ENCODE results near the gene RAPGEF4.

RAPGEF4 gene

DNA sequence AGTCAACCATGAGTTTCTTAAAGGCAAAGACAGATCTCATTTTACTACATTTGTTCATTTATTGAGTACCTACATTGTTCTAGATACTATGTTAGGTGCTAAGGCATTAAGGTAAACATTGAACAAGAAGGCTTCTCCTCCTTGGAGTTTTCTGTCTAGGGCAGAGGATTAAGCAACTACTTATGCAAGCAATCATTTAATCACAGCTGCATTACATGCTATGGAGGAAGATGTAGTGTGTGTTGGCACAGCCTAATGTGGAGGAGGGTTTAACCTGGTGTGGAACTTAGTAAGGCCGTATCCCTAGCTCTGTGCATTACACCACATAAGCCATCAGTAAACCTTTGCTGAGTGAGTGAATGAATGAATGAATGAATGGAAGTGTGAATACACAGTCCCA is 233.5 kb downstream of the RAPGEF4 start:
- no peaks in the 10 kb centered on the region for H3K36me3 ChIP-seq (ENCODE audit: insufficient read depth, low read length)
- H3K4me3 ChIP-seq: no peak overlapping the region
- DNase-seq (ENCODE audit: low read depth, low spot score): no peak
- no peak overlapping the region for H3K9ac ChIP-seq (ENCODE audit: insufficient read length)
- TF ChIP-seq EZH2 (IDR thresholded peaks at IDR 0.05) (no peak), POLR2AphosphoS5 (IDR thresholded peaks at IDR 0.05; ENCODE audit: borderline replicate concordance, low read depth, low read length) (no peak), FOXP2 (optimal IDR thresholded peaks at IDR 0.05; ENCODE audit: control extremely low read depth, extremely low read length, insufficient read depth) (no peak)
- no peaks in the 10 kb centered on the region for H3K9me3 ChIP-seq (ENCODE audit: low read depth, low read length)
- no peak overlapping the region for H3K27ac ChIP-seq

DNA sequence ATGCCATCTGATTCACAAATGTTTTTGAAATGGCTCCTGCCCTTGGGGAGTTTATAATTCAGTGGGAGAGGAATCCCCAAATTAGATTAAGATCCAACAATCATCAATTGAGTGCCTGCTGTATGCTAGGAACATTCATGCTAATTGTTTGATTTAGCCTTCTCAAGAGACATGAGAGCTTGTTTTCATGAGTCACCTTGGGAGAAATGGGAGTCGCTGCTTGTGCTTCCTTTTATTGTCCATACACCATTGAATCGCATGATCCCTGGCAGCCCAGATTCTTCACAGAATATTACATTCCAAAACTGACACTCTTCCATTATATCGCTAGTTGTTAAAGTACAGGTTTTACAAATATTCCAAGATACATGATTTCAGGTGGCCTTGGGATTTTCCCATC is 234.0 kb downstream of the RAPGEF4 start:
- TF ChIP-seq FOXP2 (optimal IDR thresholded peaks at IDR 0.05; ENCODE audit: control extremely low read depth, extremely low read length, insufficient read depth): no peak
- TF ChIP-seq POLR2AphosphoS5 (IDR thresholded peaks at IDR 0.05; ENCODE audit: borderline replicate concordance, low read depth, low read length): no peak
- no peak for TF ChIP-seq EZH2 (IDR thresholded peaks at IDR 0.05)
- no peak overlapping the region for H3K27ac ChIP-seq
- H3K36me3 ChIP-seq (ENCODE audit: insufficient read depth, low read length): no peaks in the 10 kb centered on the region
- H3K9me3 ChIP-seq (ENCODE audit: low read depth, low read length): no peaks in the 10 kb centered on the region
- no peak overlapping the region for H3K4me3 ChIP-seq
- no peak for DNase-seq (ENCODE audit: low read depth, low spot score)
- no peak overlapping the region for H3K9ac ChIP-seq (ENCODE audit: insufficient read length)

DNA sequence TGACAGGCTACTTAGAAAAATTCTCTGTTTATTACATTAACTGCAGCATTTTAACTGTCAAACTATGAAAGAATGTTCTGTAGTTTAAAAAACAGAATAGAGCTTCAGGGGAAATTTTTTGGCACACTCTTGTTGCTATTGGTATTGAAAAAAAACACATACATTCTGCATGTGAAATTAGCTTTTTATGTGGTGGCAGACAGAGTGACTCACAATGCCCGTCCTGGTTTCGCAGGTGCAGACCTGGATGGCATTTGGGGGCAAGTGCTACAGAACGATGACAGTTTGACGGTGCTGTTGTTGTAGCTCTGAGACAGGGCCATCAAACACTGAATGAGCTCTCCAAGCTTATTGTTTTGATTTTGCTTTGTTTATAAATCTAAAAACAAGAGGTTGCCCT is 235.0 kb downstream of the RAPGEF4 start:
- H3K27ac ChIP-seq: no peak overlapping the region
- no peaks in the 10 kb centered on the region for H3K9me3 ChIP-seq (ENCODE audit: low read depth, low read length)
- H3K9ac ChIP-seq (ENCODE audit: insufficient read length): no peak overlapping the region
- TF ChIP-seq FOXP2 (optimal IDR thresholded peaks at IDR 0.05; ENCODE audit: control extremely low read depth, extremely low read length, insufficient read depth) (no peak), POLR2AphosphoS5 (IDR thresholded peaks at IDR 0.05; ENCODE audit: borderline replicate concordance, low read depth, low read length) (no peak), EZH2 (IDR thresholded peaks at IDR 0.05) (no peak)
- no peak for DNase-seq (ENCODE audit: low read depth, low spot score)
- no peak overlapping the region for H3K4me3 ChIP-seq
- no peaks in the 10 kb centered on the region for H3K36me3 ChIP-seq (ENCODE audit: insufficient read depth, low read length)

DNA sequence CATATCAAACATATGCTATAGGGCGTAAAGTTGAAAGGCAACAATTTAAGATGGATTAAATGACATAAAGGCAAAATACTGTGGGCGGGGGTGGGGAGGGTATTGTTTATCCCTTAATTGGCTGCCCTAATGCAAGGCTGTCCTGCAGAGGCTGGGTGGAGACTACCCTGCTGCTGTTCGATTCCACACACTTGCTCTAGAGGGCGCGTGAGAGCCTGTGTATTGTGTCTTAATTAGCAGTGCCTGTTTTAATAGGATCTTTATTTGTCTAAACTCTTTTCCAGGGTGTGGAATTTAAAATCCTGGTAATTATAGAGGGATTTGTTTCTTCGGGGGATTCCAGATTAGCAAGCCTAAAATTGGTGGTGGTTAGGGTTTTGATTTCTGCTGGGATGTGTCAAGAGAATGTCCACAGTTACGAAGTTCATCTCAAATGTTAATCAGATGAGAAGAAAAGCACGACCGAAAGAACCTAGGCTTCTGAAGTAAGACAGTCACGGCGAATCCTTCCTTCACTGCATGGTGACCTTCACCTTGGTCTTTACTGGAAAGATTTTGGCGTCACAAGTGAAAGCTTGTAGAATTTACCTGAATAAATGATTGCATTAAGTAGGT is 236.5 kb downstream of the RAPGEF4 start:
- no peaks in the 10 kb centered on the region for H3K36me3 ChIP-seq (ENCODE audit: insufficient read depth, low read length)
- no peak overlapping the region for H3K4me3 ChIP-seq
- H3K9ac ChIP-seq (ENCODE audit: insufficient read length): no peak overlapping the region
- no peaks in the 10 kb centered on the region for H3K9me3 ChIP-seq (ENCODE audit: low read depth, low read length)
- H3K27ac ChIP-seq: no peak overlapping the region
- no peak for TF ChIP-seq FOXP2 (optimal IDR thresholded peaks at IDR 0.05; ENCODE audit: control extremely low read depth, extremely low read length, insufficient read depth)
- TF ChIP-seq EZH2 (IDR thresholded peaks at IDR 0.05): no peak
- TF ChIP-seq POLR2AphosphoS5 (IDR thresholded peaks at IDR 0.05; ENCODE audit: borderline replicate concordance, low read depth, low read length): no peak
- no peak for DNase-seq (ENCODE audit: low read depth, low spot score)

DNA sequence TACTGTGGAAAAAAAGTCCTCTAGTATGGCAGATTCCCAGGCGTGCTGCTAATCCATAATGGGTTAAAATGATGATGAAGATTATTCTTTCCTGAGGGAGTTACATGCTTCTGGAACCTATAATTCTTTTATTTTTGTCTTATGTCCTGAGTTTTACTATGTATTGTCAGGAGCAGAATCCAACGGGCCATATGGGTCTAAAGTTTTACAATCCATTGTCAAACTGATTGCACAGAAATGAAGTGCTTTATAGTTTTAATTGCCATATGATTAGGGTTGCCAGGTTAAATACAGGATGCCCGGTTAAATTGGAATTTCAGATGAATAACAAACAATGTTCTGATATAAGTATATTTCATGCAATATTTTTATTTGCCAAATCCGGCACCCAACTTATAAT is 239.1 kb downstream of the RAPGEF4 start:
- TF ChIP-seq FOXP2 (optimal IDR thresholded peaks at IDR 0.05; ENCODE audit: control extremely low read depth, extremely low read length, insufficient read depth) (no peak), POLR2AphosphoS5 (IDR thresholded peaks at IDR 0.05; ENCODE audit: borderline replicate concordance, low read depth, low read length) (no peak), EZH2 (IDR thresholded peaks at IDR 0.05) (no peak)
- Histone ChIP-seq H3K36me3 (ENCODE audit: insufficient read depth, low read length) (no peaks in the 10 kb centered on the region), H3K9me3 (ENCODE audit: low read depth, low read length) (no peaks in the 10 kb centered on the region), H3K9ac (ENCODE audit: insufficient read length) (no peak overlapping the region), H3K4me3 (no peak overlapping the region), H3K27ac (no peak overlapping the region)
- no peak for DNase-seq (ENCODE audit: low read depth, low spot score)

DNA sequence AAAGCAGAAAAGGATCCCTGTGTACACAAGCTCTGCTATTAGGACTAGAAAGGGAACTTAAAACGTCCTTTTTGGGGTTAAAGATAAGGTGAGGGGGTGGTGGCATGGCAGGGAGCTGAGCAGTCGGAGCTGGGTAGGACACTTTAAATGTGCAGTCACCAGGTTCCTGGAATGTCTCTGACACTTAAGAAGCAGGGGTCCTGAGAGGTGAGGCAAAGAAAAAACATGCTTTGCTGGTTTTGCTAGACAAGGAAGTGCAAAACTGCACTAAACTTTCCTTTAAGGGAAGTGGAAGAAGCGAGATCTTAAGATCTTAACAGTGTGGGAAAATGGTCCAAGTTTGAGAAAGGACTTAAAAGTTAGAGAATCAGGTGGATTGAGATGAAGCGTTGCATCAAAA is 240.5 kb downstream of the RAPGEF4 start:
- H3K9me3 ChIP-seq (ENCODE audit: low read depth, low read length): no peaks in the 10 kb centered on the region
- no peak overlapping the region for H3K9ac ChIP-seq (ENCODE audit: insufficient read length)
- no peaks in the 10 kb centered on the region for H3K36me3 ChIP-seq (ENCODE audit: insufficient read depth, low read length)
- no peak overlapping the region for H3K27ac ChIP-seq
- TF ChIP-seq POLR2AphosphoS5 (IDR thresholded peaks at IDR 0.05; ENCODE audit: borderline replicate concordance, low read depth, low read length) (no peak), EZH2 (IDR thresholded peaks at IDR 0.05) (no peak), FOXP2 (optimal IDR thresholded peaks at IDR 0.05; ENCODE audit: control extremely low read depth, extremely low read length, insufficient read depth) (no peak)
- DNase-seq (ENCODE audit: low read depth, low spot score): no peak
- H3K4me3 ChIP-seq: no peak overlapping the region

DNA sequence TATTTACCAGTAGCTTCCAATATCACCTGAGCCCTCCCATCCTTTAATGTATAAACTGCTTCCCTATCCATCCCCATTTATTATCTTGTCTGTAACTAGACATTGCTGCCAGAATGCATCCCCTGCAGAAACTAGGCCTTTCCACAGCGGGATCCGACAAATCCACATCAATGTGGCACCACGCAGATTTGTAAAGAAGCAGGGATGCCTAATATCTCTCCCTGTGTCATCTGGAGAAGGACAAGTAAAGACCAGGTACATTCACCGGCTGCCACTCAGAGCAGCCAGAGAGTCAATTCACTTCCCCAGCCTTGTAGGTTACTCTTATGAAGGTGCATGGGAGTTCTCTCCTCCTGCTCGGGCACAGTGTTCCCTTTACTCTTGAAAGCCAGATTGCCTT is 241.2 kb downstream of the RAPGEF4 start:
- H3K27ac ChIP-seq: no peak overlapping the region
- TF ChIP-seq FOXP2 (optimal IDR thresholded peaks at IDR 0.05; ENCODE audit: control extremely low read depth, extremely low read length, insufficient read depth) (no peak), POLR2AphosphoS5 (IDR thresholded peaks at IDR 0.05; ENCODE audit: borderline replicate concordance, low read depth, low read length) (no peak), EZH2 (IDR thresholded peaks at IDR 0.05) (no peak)
- no peak for DNase-seq (ENCODE audit: low read depth, low spot score)
- H3K9ac ChIP-seq (ENCODE audit: insufficient read length): no peak overlapping the region
- no peaks in the 10 kb centered on the region for H3K36me3 ChIP-seq (ENCODE audit: insufficient read depth, low read length)
- H3K9me3 ChIP-seq (ENCODE audit: low read depth, low read length): no peaks in the 10 kb centered on the region
- H3K4me3 ChIP-seq: no peak overlapping the region

DNA sequence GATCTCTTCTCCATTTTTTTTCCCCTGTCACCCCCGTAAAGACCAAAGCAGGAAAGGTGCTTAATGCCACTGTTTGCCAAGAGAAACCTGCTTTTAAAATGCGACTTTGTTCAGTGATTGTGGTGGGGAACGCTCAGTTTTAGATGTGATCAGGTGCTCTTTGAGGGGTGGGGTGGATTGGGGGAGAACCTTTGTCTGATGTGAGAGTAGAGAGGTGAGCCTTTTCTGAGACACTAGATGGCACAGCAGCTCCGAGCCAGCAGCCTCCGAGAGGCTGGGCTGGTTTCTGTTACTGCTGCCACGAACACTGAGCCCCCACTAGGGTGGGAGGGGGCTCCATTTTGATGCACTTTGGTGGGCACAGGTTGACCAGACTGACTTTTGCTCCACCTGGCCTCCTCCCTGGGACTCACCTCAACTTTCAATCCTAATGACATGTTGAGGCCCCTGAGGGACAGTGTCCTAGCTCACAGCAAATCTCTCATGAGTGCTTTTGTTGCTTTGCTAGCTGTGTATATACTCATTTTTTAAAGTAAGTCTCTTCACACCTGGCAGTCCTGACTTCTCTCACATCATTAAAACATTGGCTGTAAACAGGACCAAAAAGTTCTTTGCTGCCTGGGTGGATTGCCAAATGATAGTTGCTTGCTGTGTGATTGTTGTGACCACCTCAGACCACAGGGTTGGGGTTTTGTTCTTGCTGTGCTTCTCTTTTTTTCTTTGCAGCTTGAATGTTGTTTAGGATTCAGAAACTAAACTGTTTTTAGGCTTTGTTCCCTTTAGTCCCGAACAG is 241.8 kb downstream of the RAPGEF4 start:
- DNase-seq (ENCODE audit: low read depth, low spot score): no peak
- Histone ChIP-seq H3K9me3 (ENCODE audit: low read depth, low read length) (no peaks in the 10 kb centered on the region), H3K4me3 (no peak overlapping the region), H3K27ac (no peak overlapping the region), H3K36me3 (ENCODE audit: insufficient read depth, low read length) (no peaks in the 10 kb centered on the region), H3K9ac (ENCODE audit: insufficient read length) (no peak overlapping the region)
- no peak for TF ChIP-seq EZH2 (IDR thresholded peaks at IDR 0.05)

DNA sequence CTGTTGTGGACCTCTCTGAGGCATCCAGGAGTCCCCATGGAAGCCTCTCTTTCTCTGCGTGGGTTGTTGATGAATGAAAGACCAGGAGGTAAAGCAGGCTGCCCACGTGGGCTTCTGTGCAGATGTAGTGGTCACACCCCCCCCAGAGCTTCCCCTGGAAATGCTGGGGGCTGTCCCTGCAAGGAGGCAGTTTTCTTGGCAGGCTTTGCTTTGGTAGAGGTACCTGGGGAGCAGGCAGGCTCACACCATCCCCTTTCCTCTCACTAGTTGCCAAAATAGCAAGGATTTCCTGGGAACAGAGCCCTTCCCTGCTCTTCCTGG is 242.4 kb downstream of the RAPGEF4 start:
- Histone ChIP-seq H3K4me3 (no peak overlapping the region), H3K9me3 (ENCODE audit: low read depth, low read length) (no peaks in the 10 kb centered on the region), H3K27ac (no peak overlapping the region), H3K36me3 (ENCODE audit: insufficient read depth, low read length) (no peaks in the 10 kb centered on the region), H3K9ac (ENCODE audit: insufficient read length) (no peak overlapping the region)
- TF ChIP-seq EZH2 (IDR thresholded peaks at IDR 0.05) (no peak), FOXP2 (optimal IDR thresholded peaks at IDR 0.05; ENCODE audit: control extremely low read depth, extremely low read length, insufficient read depth) (no peak), POLR2AphosphoS5 (IDR thresholded peaks at IDR 0.05; ENCODE audit: borderline replicate concordance, low read depth, low read length) (no peak)
- no peak for DNase-seq (ENCODE audit: low read depth, low spot score)

Data from SK-N-MC (cell line).